PC-3 (cell line): Measurements from ENCODE around the gene ALKAL2.

Experiments used
- CTCF ChIP-seq: fragments of 300-600 bp; sonication (generic); conservative IDR thresholded peaks from 2 replicates; pipeline ENCODE4 v1.5.1; 2017; ENCODE audit warnings: antibody characterized with exemption, low read depth, mild to moderate bottlenecking, low read length
- EZH2 ChIP-seq: fragments of 300-600 bp; sonication (generic); IDR thresholded peaks from one replicate; pipeline ENCODE4 v1.6.1; 2017; ENCODE audit warnings: antibody characterized with exemption, mild to moderate bottlenecking, low read length; ENCODE audit not compliant: unreplicated experiment
- EZH2phosphoT487 ChIP-seq: fragments of 300-600 bp; sonication (generic); IDR thresholded peaks from 2 replicates; pipeline ENCODE4 v1.6.1; 2018; ENCODE audit warnings: mild to moderate bottlenecking, antibody characterized with exemption, low read length, borderline replicate concordance

GRCh38 chr2:255195-255594 lies 32.7 kb downstream of the ALKAL2 start:
- TF ChIP-seq CTCF = no peak
- TF ChIP-seq EZH2 = no peak
- no peak for TF ChIP-seq EZH2phosphoT487
